ENCODE data around the gene EGFLAM. TPM values are rescaled to one million over a fixed set of nuclear protein-coding genes. Genes with fewer than 3 reads are reported as not detected.
A peak's percentile ranks its signal among the peaks of the same experiment; 100 is the strongest.

The EGFLAM gene
- polyA plus RNA-seq, 1 donor from 2014 or later = not detected

DNA sequence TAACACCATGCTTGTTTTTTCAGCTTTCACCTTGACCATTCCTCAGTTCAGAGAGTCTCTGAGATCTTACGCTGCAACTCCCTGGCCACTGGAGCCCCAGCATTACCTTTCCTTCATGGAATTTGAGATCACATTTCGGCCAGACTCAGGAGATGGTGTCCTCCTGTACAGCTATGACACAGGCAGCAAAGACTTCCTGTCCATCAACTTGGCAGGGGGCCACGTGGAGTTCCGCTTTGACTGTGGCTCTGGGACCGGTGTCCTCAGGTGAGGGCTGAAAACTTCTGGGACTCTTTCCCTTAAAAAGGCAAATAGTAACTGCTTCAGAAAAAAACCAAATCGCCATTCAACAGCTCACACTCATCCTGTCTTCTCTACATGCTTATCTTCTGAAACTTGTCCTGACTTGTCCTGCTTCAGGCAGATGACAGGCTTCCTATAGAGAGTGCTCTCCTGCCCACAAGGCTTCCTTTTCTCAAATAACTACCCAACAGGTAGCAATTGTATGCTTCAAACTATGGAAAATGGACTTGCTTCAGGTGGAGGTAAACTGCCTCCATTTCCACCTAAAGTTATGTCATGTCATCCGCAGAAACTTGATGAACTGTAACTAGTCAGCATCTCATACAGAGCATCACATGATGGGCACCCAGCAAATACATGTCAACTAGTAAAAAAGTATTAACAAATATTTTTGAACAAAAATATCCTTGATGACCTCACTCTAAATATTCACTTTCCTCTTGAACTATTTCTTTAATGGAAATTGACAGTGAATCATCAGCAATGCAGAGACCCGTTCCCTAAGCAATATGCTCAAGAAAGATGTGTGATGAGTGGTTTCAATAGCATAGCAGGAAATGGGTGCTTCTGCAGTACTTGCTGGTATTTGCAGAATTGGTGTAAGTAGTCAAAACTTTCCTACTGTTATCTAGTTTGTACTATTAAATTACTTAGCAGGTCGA, 168.9 kb downstream of the EGFLAM start:
- Histone ChIP-seq H2AFZ (ENCODE audit: low read depth, low read length) (no peak overlapping the region), H3K9ac (ENCODE audit: low read length) (no peak overlapping the region), H3K9me2 (ENCODE audit: insufficient read depth, low read length) (no peaks in the 10 kb centered on the region), H3K79me2 (replicated peaks; ENCODE audit: insufficient read depth, low read length) (no peaks in the 10 kb centered on the region), H3K4me2 (ENCODE audit: low read length) (no peak overlapping the region), H3K27me3 (ENCODE audit: insufficient read depth, low read depth, low read length) (no peaks in the 10 kb centered on the region), H3F3A (ENCODE audit: insufficient read depth, low read length, poor library complexity, severe bottlenecking) (no peaks in the 10 kb centered on the region), H3K36me3 (ENCODE audit: insufficient read depth, low read length) (no peaks in the 10 kb centered on the region), H4K20me1 (ENCODE audit: insufficient read depth) (no peaks in the 10 kb centered on the region), H3K9me3 (ENCODE audit: low read length) (no peaks in the 10 kb centered on the region), H3K27ac (ENCODE audit: low read length) (no peak overlapping the region), H3K4me3 (ENCODE audit: low read length) (no peak overlapping the region)
- TF ChIP-seq SMC3 (conservative IDR thresholded peaks at IDR 0.05; ENCODE audit: poor library complexity) (no peak), RAD21 (conservative IDR thresholded peaks at IDR 0.05) (no peak), EP300 (conservative IDR thresholded peaks at IDR 0.05; ENCODE audit: poor library complexity, severe bottlenecking) (no peak), POLR2AphosphoS5 (IDR thresholded peaks at IDR 0.05) (no peak), EZH2 (IDR thresholded peaks at IDR 0.05; ENCODE audit: borderline replicate concordance, insufficient read depth, low read length, poor library complexity, severe bottlenecking) (no peak), MXI1 (conservative IDR thresholded peaks at IDR 0.05; ENCODE audit: poor library complexity, severe bottlenecking) (no peak), TAF1 (IDR thresholded peaks at IDR 0.05; ENCODE audit: low read depth) (no peak)
- TF ChIP-seq, protein P1, sequence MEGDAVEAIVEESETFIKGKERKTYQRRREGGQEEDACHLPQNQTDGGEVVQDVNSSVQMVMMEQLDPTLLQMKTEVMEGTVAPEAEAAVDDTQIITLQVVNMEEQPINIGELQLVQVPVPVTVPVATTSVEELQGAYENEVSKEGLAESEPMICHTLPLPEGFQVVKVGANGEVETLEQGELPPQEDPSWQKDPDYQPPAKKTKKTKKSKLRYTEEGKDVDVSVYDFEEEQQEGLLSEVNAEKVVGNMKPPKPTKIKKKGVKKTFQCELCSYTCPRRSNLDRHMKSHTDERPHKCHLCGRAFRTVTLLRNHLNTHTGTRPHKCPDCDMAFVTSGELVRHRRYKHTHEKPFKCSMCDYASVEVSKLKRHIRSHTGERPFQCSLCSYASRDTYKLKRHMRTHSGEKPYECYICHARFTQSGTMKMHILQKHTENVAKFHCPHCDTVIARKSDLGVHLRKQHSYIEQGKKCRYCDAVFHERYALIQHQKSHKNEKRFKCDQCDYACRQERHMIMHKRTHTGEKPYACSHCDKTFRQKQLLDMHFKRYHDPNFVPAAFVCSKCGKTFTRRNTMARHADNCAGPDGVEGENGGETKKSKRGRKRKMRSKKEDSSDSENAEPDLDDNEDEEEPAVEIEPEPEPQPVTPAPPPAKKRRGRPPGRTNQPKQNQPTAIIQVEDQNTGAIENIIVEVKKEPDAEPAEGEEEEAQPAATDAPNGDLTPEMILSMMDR (IDR thresholded peaks at IDR 0.05; ENCODE audit: poor library complexity, severe bottlenecking) = no peak
- TF ChIP-seq, protein P2, sequence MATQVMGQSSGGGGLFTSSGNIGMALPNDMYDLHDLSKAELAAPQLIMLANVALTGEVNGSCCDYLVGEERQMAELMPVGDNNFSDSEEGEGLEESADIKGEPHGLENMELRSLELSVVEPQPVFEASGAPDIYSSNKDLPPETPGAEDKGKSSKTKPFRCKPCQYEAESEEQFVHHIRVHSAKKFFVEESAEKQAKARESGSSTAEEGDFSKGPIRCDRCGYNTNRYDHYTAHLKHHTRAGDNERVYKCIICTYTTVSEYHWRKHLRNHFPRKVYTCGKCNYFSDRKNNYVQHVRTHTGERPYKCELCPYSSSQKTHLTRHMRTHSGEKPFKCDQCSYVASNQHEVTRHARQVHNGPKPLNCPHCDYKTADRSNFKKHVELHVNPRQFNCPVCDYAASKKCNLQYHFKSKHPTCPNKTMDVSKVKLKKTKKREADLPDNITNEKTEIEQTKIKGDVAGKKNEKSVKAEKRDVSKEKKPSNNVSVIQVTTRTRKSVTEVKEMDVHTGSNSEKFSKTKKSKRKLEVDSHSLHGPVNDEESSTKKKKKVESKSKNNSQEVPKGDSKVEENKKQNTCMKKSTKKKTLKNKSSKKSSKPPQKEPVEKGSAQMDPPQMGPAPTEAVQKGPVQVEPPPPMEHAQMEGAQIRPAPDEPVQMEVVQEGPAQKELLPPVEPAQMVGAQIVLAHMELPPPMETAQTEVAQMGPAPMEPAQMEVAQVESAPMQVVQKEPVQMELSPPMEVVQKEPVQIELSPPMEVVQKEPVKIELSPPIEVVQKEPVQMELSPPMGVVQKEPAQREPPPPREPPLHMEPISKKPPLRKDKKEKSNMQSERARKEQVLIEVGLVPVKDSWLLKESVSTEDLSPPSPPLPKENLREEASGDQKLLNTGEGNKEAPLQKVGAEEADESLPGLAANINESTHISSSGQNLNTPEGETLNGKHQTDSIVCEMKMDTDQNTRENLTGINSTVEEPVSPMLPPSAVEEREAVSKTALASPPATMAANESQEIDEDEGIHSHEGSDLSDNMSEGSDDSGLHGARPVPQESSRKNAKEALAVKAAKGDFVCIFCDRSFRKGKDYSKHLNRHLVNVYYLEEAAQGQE (IDR thresholded peaks at IDR 0.05; ENCODE audit: borderline replicate concordance) = no peak

DNA sequence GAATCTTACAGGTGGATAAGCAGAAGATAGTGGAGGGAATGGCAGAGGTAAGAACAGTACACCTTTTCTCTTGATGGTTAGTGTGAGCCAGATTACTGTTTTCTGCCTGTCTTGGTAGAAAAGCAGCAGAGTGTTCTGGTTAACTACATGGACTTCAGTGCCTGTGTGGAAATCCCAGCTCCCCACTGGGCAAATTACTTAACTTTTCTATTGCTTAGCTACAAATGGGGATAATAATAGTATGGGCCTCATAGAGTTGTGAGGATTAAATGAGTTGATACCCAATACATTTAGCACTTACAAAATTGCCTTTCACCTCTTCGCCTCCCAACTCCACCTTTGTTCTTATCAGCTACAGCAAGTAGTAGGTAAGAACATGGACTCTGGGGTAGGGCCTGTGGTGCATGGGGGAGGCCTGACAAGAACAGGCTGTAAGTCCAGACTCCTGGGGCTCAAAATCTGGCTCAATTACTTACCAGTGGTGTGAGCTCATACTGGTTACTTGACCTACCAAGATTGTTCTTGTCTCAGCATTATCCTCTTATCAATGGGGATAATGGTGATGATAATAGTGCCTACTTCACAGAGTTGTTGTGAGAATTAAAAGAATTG, 173.0 kb downstream of the EGFLAM start:
- no peak overlapping the region for H3K27ac ChIP-seq (ENCODE audit: low read length)
- H3K9ac ChIP-seq (ENCODE audit: low read length) = no peak overlapping the region
- no peak for TF ChIP-seq EP300 (conservative IDR thresholded peaks at IDR 0.05; ENCODE audit: poor library complexity, severe bottlenecking)
- peak; percentile 80 for TF ChIP-seq POLR2AphosphoS5 (IDR thresholded peaks at IDR 0.05)
- TF ChIP-seq, protein P1 (IDR thresholded peaks at IDR 0.05; ENCODE audit: poor library complexity, severe bottlenecking) = no peak
- TF ChIP-seq SMC3 (conservative IDR thresholded peaks at IDR 0.05; ENCODE audit: poor library complexity) = no peak
- no peaks in the 10 kb centered on the region for H3F3A ChIP-seq (ENCODE audit: insufficient read depth, low read length, poor library complexity, severe bottlenecking)
- no peak overlapping the region for H3K4me2 ChIP-seq (ENCODE audit: low read length)
- H3K4me3 ChIP-seq (ENCODE audit: low read length) = no peak overlapping the region
- H3K36me3 ChIP-seq (ENCODE audit: insufficient read depth, low read length) = no peaks in the 10 kb centered on the region
- H3K79me2 ChIP-seq (replicated peaks; ENCODE audit: insufficient read depth, low read length) = no peaks in the 10 kb centered on the region
- no peaks in the 10 kb centered on the region for H3K27me3 ChIP-seq (ENCODE audit: insufficient read depth, low read depth, low read length)
- H2AFZ ChIP-seq (ENCODE audit: low read depth, low read length) = no peak overlapping the region
- H4K20me1 ChIP-seq (ENCODE audit: insufficient read depth) = no peaks in the 10 kb centered on the region
- H3K9me2 ChIP-seq (ENCODE audit: insufficient read depth, low read length) = no peaks in the 10 kb centered on the region
- no peaks in the 10 kb centered on the region for H3K9me3 ChIP-seq (ENCODE audit: low read length)

All from neural cell (in vitro differentiated cells).